B cell (primary cell): ENCODE data around the gene NDC80. TPM values are rescaled to one million over a fixed set of nuclear protein-coding genes. Genes with fewer than 3 reads are reported as not detected.

Experiments used
- ATAC-seq: fragments of 200-7000 bp; cut with Tn5 transposase; one replicate; pipeline ENCODE4 v1.10.0; 2021; ENCODE audit warnings: low read depth, mild to moderate bottlenecking, moderate number of reproducible peaks, moderate library complexity
- CTCF ChIA-PET: fragments of 350-600 bp; sonication (Branson Sonifier 250); formaldehyde crosslinking; loops from one replicate; lab custom pipeline; 2021; ENCODE audit warnings: antibody characterized with exemption, inconsistent platforms; lab: Charles Lee
- POLR2A ChIA-PET: fragments of 350-600 bp; sonication (Branson Sonifier 250); formaldehyde crosslinking; loops from one replicate; lab custom pipeline; 2021; ENCODE audit warnings: antibody characterized with exemption; lab: Charles Lee
- DNase-seq: peaks from one replicate; pipeline ENCODE4 v3.0.0; 2013
- H2AFZ ChIP-seq: 2 replicates; pipeline ENCODE4 v1.6.1; 2012; ENCODE audit warnings: mild to moderate bottlenecking, low read depth, low read length; ENCODE audit not compliant: insufficient read depth, poor library complexity, severe bottlenecking
- H3K27ac ChIP-seq, 2 donors: 1 replicate in 1 of 2; 2 replicates in 1 of 2; pipeline ENCODE4 v1.5.1; 2012 to 2013; ENCODE audit warnings: low read length in 2 of 2, mild to moderate bottlenecking in 2 of 2, moderate library complexity in 1 of 2
- H3K27me3 ChIP-seq, 4 experiments: fragments of 200-600 bp in 1 of 4; sonication (generic) in 1 of 4; replicated peaks in 1 of 4; 1 replicate in 2 of 4; 2 replicates in 2 of 4; pipeline versions ENCODE4 v1.6.1 to v1.7.0; 2013 to 2016; ENCODE audit warnings: low read length in 3 of 4, mild to moderate bottlenecking in 2 of 4, mixed read lengths in 1 of 4, moderate library complexity in 1 of 4; ENCODE audit not compliant: insufficient read depth in 4 of 4, control insufficient read depth in 3 of 4; ENCODE audit errors: control extremely low read depth in 1 of 4
- H3K36me3 ChIP-seq, 2 experiments: replicated peaks in 1 of 2; 1 replicate in 1 of 2; 2 replicates in 1 of 2; pipeline versions ENCODE4 v1.6.1 to v1.7.1; 2013; ENCODE audit warnings: low read length in 1 of 2; ENCODE audit not compliant: insufficient read depth in 2 of 2, control insufficient read depth in 1 of 2; ENCODE audit errors: control extremely low read depth in 1 of 2, extremely low read depth in 1 of 2
- H3K4me1 ChIP-seq, 2 donors: fragments of 200-600 bp in 1 of 2; sonication (generic) in 1 of 2; 1 replicate in 1 of 2; 2 replicates in 1 of 2; pipeline versions ENCODE4 v1.5.1 to v1.6.1; 2013 to 2017; ENCODE audit warnings: low read length in 2 of 2; ENCODE audit not compliant: control insufficient read depth in 2 of 2, insufficient read depth in 2 of 2
- H3K4me2 ChIP-seq: replicated peaks from 2 replicates; pipeline ENCODE3; 2012; ENCODE audit warnings: mild to moderate bottlenecking, low read depth, low read length; ENCODE audit not compliant: poor library complexity, severe bottlenecking
- H3K4me3 ChIP-seq, 5 experiments: fragments of 200-600 bp in 1 of 5; sonication (generic) in 1 of 5; 1 replicate in 3 of 5; 2 replicates in 2 of 5; pipeline versions ENCODE4 v1.5.1 to v1.7.0; 2011 to 2016; ENCODE audit warnings: low read length in 4 of 5, mild to moderate bottlenecking in 4 of 5, low read depth in 2 of 5, control low read depth in 1 of 5, moderate library complexity in 1 of 5; ENCODE audit not compliant: insufficient read depth in 1 of 5; ENCODE audit errors: control extremely low read depth in 1 of 5, extremely low read depth in 1 of 5
- H3K79me2 ChIP-seq: fragments of 200-600 bp; sonication (generic); one replicate; pipeline ENCODE4 v1.6.0; 2016; ENCODE audit warnings: low read length; ENCODE audit not compliant: control insufficient read depth, insufficient read depth
- H3K9ac ChIP-seq: fragments of 200-600 bp; sonication (generic); 2 replicates; pipeline ENCODE4 v1.6.1; 2017; ENCODE audit warnings: mild to moderate bottlenecking, low read length, moderate library complexity
- H3K9me3 ChIP-seq, 3 donors: one replicate each; pipeline versions ENCODE4 v1.6.1 to v1.7.1; 2013; ENCODE audit warnings: low read length in 2 of 3; ENCODE audit not compliant: control insufficient read depth in 2 of 3, insufficient read depth in 1 of 3; ENCODE audit errors: control extremely low read depth in 1 of 3
- H4K20me1 ChIP-seq: 2 replicates; pipeline ENCODE4 v1.6.0; 2012; ENCODE audit warnings: mild to moderate bottlenecking, low read length; ENCODE audit not compliant: insufficient read depth, control insufficient read depth, poor library complexity, severe bottlenecking
- H3K27ac Mint-ChIP-seq: one replicate; pipeline ENCODE4 v1.8.0; 2021; ENCODE audit warnings: mixed read lengths
- H3K27me3 Mint-ChIP-seq: one replicate; pipeline ENCODE4 v1.8.0; 2021; ENCODE audit warnings: mixed read lengths
- H3K4me1 Mint-ChIP-seq: one replicate; pipeline ENCODE4 v1.8.0; 2021; ENCODE audit warnings: mixed read lengths
- H3K4me3 Mint-ChIP-seq: one replicate; pipeline ENCODE4 v1.8.0; 2021; ENCODE audit warnings: mixed read lengths
- H3K9me3 Mint-ChIP-seq: one replicate; pipeline ENCODE4 v1.8.0; 2022; ENCODE audit warnings: mixed read lengths; ENCODE audit not compliant: insufficient read depth
- CTCF ChIP-seq: fragments of 200-600 bp; IDR thresholded peaks from one replicate; pipeline ENCODE4 v1.8.0; 2022; ENCODE audit warnings: antibody characterized with exemption, mild to moderate bottlenecking
- EZH2 ChIP-seq: IDR thresholded peaks from 2 replicates; pipeline ENCODE4 v1.6.1; 2012; ENCODE audit warnings: borderline replicate concordance, low read depth, mild to moderate bottlenecking, moderate library complexity, low read length; ENCODE audit not compliant: insufficient read depth, poor library complexity, severe bottlenecking
- WGBS: methylation state at CpG from one replicate; pipeline ENCODE4 v1.1.5; 2013; ENCODE audit warnings: missing lambda C conversion rate; ENCODE audit not compliant: insufficient coverage; 5-methylcytosine and 5-hydroxymethylcytosine counted together
- intact Hi-C: fragments of 100-400 bp; cut with micrococcal nuclease; formaldehyde crosslinking; loops from one replicate; pipeline ENCODE4 v1.10.0; 2022
- polyA plus RNA-seq: library from polyadenylated mRNA; depleted of rRNA; stranded (reverse); fragments of >200 nt; gene quantifications from 2 replicates; pipeline ENCODE4 v1.2.3, GENCODE V29; 2012
- total RNA-seq, 2 donors: library from RNA; stranded (reverse); fragments of 120-200 nt in 1 of 2; gene quantifications; 1 replicate in 1 of 2; 2 replicates in 1 of 2; pipeline versions ENCODE4 v1.2.3 to v1.2.4, GENCODE V29; 2013 to 2022

The NDC80 gene
- total and polyA plus RNA-seq, 2 donors (not counting 1 experiment from before 2014, with no cell fraction given), result 1.3 to 3.9 TPM

- H3K27ac ChIP-seq, result peak overlapping the region; percentile 94 to 100
- H2AFZ ChIP-seq, result peak overlapping the region; percentile 80
- H3K27ac Mint-ChIP-seq, result peak overlapping the region; percentile 98
- intact Hi-C loops, result loop anchor here (1.0 to 10.0 kb wide), 9 partner anchors 15 to 939 kb away; partner anchors contain the start of genes EMILIN2, LPIN2, METTL4 and NDC80
- H3K4me1 Mint-ChIP-seq, result peaks cover 39% of the 10 kb centered on the region
- no peaks in the 10 kb centered on the region for H3K27me3 Mint-ChIP-seq
- peaks cover 0 to 4% (median 0%) of the 10 kb centered on the region in 3 donors for H3K9me3 ChIP-seq
- peaks cover 32 to 33% of the 10 kb centered on the region in 2 donors for H3K4me1 ChIP-seq
- H4K20me1 ChIP-seq, result peaks cover 29% of the 10 kb centered on the region
- H3K36me3 ChIP-seq, result peaks cover 0 to 8% of the 10 kb centered on the region in 2 experiments
- H3K9me3 Mint-ChIP-seq, result no peaks in the 10 kb centered on the region
- ATAC-seq (no peak), DNase-seq (no peak)
- peak overlapping the region; percentile 75 for H3K4me2 ChIP-seq
- WGBS, result 0% methylated on average over 32 of the region's 37 CpGs
- H3K27me3 ChIP-seq, result no peaks in the 10 kb centered on the region
- no peak for TF ChIP-seq CTCF
- no peak for TF ChIP-seq EZH2
- H3K4me3 ChIP-seq, result peak overlapping the region; percentile 86 to 99 (median 94)
- peaks cover 51% of the 10 kb centered on the region for H3K79me2 ChIP-seq
- H3K4me3 Mint-ChIP-seq, result peak overlapping the region; percentile 98
- H3K9ac ChIP-seq, result peak overlapping the region; percentile 97
- ChIA-PET CTCF (interaction anchor here (0.9 to 5.9 kb wide), 7 partner anchors 11 to 329 kb away, joined by 3 to 88 read pairs (median 4); partner anchors contain the start of genes METTL4 and NDC80), POLR2A (interaction anchor here (0.7 to 5.0 kb wide), 9 partner anchors 14 to 939 kb away, joined by 3 to 166 read pairs (median 5); partner anchors contain the start of genes METTL4 and NDC80)
These were observed 84.5 kb downstream of the NDC80 start for GRCh38 chr18:2655954-2656236.
